ENCODE measurements around the gene ATP5F1D.
"Not testable (repeated sequence)": the region's sequence is repeated elsewhere in the genome, so short reads cannot be mapped to it uniquely, and the experiment has no call there.

Gene ATP5F1D

GRCh38 chr19:1246265-1247087 is 4.9 kb downstream of the ATP5F1D start:
- DNase-seq (ENCODE audit: low read depth in 2 of 2), result not testable (repeated sequence)

- DNase-seq (ENCODE audit: low read depth in 2 of 2), result no peak
These were observed 6.2 kb downstream of the ATP5F1D start for GRCh38 chr19:1247748-1248138.

GRCh38 chr19:1248139-1248785 is 6.7 kb downstream of the ATP5F1D start, which contains the start of gene MIDN:
Gene MIDN (plus strand): TSS chr19:1248583. CDS start chr19:1250297, 1,714 bp downstream.
- no peak for DNase-seq (ENCODE audit: low read depth in 2 of 2)

DNA sequence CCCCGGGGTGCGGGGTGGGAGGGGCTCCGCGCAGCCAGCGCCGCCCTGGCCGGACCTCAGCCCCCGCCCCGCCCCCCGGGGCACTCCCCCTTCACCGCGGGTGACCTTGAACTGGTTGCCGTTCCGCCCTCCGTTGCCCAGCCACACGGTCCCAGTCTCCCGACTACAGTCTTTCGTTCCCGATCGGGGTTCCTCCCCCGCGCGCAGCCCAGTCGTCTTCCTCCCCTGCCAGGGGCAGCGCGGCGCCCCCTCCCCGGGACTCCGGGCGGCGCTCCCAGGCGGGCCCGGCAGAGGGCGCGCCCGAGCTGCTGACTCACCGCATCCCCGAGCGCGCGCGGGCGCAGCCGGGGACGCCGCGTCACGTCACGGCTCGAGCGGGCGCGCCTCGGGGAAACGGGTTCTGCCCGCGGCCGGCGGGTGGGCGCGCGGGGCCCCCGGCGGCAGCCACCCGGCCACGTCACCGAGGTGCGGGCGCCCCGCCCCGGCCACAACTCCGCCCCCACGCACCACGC is 7.3 kb downstream of the ATP5F1D start:
- DNase-seq (ENCODE audit: low read depth in 2 of 2), result peak in 1 of 2 donors; percentile 67

- DNase-seq (ENCODE audit: low read depth in 2 of 2), result peak; percentile 85 to 90
These were observed 7.9 kb downstream of the ATP5F1D start for GRCh38 chr19:1249298-1249989.

GRCh38 chr19:1249990-1250436 is 8.5 kb downstream of the ATP5F1D start:
- no peak for DNase-seq (ENCODE audit: low read depth in 2 of 2)

GRCh38 chr19:1250437-1251260 is 9.1 kb downstream of the ATP5F1D start:
- DNase-seq (ENCODE audit: low read depth in 2 of 2), result no peak

- no peak for DNase-seq (ENCODE audit: low read depth in 2 of 2)
These were observed 10.0 kb downstream of the ATP5F1D start for GRCh38 chr19:1251330-1252220.

DNA sequence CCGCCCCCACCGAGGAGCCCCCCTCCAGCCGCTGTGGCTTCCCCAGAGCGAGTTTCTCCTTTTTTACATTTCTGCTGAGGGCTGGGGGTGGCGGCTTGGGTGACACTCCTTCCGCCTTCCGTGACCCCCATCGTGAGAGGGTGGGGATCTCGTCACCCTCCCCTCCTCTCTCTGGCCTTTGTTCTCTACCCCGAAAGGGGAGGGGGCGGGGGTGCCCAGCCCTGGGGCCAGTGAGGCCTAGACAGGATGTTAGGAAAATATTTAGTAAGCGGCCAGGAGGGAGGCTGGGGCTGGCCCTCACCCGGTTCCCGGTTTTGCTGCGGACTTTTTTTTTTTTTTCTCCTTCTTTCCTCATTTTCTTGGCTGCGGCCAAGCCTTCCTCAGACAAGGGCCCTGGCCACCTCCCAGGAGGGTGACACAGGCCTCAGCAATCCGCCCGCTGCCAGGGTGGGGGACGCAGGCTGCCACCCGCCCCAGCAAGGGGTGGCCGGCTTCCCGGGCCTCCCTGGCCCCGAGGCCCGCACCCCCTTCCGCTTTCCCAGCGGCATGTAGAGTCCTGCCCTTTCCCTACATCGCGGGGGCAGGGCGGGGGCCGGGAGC is 10.8 kb downstream of the ATP5F1D start:
- no peak for DNase-seq (ENCODE audit: low read depth in 2 of 2)

- peak in 1 of 2 donors; percentile 51 for DNase-seq (ENCODE audit: low read depth in 2 of 2)
These were observed 11.4 kb downstream of the ATP5F1D start for GRCh38 chr19:1252821-1253513.

GRCh38 chr19:1253514-1254080 is 12.0 kb downstream of the ATP5F1D start:
- no peak for DNase-seq (ENCODE audit: low read depth in 2 of 2)

GRCh38 chr19:1254081-1254527 is 12.6 kb downstream of the ATP5F1D start:
- DNase-seq (ENCODE audit: low read depth in 2 of 2), result no peak

DNA sequence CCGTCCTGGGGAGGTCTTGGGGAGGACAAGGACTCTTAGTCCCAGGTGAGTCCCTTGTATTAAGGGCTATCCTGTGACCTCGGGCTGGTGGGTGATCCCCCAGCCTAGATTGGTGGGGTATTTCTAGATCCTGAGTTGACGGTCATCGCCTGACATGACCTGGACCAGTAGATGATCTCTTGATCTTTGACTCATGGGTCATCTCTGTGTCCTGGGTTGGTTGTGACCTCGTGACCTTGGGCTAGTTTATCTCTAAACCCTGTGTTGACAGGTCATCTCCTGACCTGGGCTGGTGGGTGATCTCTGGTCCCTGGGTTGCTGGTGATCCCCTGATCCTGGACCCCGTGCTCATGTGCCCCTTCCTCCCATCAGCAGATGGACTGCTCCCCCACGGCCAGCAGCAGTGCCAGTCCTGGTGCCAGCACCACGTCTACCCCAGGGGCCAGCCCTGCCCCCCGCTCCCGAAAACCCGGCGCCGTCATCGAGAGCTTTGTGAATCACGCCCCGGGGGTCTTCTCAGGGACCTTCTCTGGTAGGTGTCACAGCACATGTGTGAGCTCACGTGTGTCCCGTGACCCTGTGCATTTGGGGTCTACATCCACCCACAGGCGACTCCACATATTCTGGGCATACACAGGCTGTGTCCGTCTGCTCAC is 13.1 kb downstream of the ATP5F1D start:
- DNase-seq (ENCODE audit: low read depth in 2 of 2), result no peak

- DNase-seq (ENCODE audit: low read depth in 2 of 2), result no peak
These were observed 13.9 kb downstream of the ATP5F1D start for GRCh38 chr19:1255186-1256161.

DNA sequence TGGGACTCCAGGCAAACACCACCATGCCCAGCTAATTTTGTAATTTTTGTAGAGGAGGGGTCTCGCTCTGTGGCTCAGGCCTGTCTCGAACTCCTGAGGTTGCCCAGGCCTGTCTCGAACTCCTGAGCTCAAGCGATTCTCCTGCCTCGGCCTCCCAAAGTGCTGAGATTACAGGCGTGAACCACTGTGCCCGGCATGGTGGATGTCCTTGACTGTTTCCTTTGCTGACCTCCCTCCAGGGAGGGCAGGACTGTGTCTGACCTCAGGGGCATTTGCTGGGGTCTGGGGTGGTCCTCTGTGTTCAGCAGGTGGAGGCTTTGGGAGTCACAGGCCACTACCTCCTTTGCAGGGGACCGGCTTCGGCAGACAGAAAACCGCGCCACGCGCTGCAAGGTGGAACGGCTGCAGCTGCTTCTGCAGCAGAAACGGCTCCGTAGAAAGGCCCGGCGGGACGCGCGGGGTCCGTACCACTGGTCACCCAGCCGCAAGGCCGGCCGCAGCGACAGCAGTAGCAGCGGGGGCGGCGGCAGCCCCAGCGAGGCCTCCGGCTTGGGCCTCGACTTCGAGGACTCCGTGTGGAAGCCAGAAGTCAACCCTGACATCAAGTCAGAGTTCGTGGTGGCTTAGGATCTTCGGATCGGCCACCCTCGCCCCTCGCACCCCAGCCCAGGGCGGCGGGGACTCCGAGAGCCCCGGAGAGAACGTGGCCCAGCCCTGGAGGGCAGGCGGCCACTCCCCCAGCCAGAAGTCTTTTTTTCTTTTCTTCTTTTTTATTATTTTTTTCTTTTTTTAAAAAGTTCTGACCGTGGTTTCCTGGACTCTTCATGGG is 15.3 kb downstream of the ATP5F1D start:
- DNase-seq (ENCODE audit: low read depth in 2 of 2), result no peak

- no peak for DNase-seq (ENCODE audit: low read depth in 2 of 2)
These were observed 16.1 kb downstream of the ATP5F1D start for GRCh38 chr19:1257475-1258162.

Data from stimulated activated CD8-positive, alpha-beta memory T cell treated with anti-CD3 and anti-CD28 coated beads, Interleukin-7, amount 100 ng/mL, for 1 hour (primary cell).